AG04450 (cell line): Measurements from ENCODE around the gene IQUB. TPM values are rescaled to one million over a fixed set of nuclear protein-coding genes. Genes with fewer than 3 reads are reported as not detected.
A peak's percentile ranks its signal among the peaks of the same experiment; 100 is the strongest.

ENCODE experiments used
- CTCF ChIA-PET: fragments of 300-600, 350-600 bp; formaldehyde crosslinking; extraction: SDS; loops from one replicate; lab custom pipeline; 2022; ENCODE audit warnings: antibody characterized with exemption, inconsistent platforms; lab: Charles Lee
- POLR2A ChIA-PET: fragments of 350-600 bp; formaldehyde crosslinking; extraction: SDS; loops from one replicate; lab custom pipeline; 2021; ENCODE audit warnings: antibody characterized with exemption, inconsistent platforms; lab: Yijun Ruan, JAX
- DNase-seq: peaks from one replicate; pipeline ENCODE4 v3.0.0-alpha.2; 2011; ENCODE audit warnings: low read depth, low spot score
- H3K27ac ChIP-seq: one replicate; pipeline ENCODE4 v1.5.1; 2012; ENCODE audit warnings: low read depth, low read length, control low read depth
- H3K27me3 ChIP-seq: one replicate; pipeline ENCODE4 v1.6.0; 2012; ENCODE audit warnings: low read length; ENCODE audit not compliant: control insufficient read depth, insufficient read depth
- H3K4me3 ChIP-seq: 2 replicates; pipeline ENCODE4 v1.5.1; 2011; ENCODE audit warnings: mild to moderate bottlenecking, low read depth, low read length, control low read depth
- H3K9me3 ChIP-seq: 2 replicates; pipeline ENCODE4 v1.5.1; 2012; ENCODE audit warnings: low read length; ENCODE audit not compliant: control insufficient read depth, insufficient read depth
- polyA plus RNA-seq: library from polyadenylated mRNA; depleted of rRNA; stranded (reverse); fragments of >200 nt; gene quantifications from 2 replicates; pipeline ENCODE4 v1.2.3, GENCODE V29; 2011
- TF ChIP-seq, protein P1 (sequence below): IDR thresholded peaks from 2 replicates; pipeline ENCODE4 v1.5.1; 2011; ENCODE audit warnings: low read depth, low read length, control low read depth, inconsistent platforms

IQUB gene
- polyA plus RNA-seq, 1 experiment = 0.06 TPM

DNA sequence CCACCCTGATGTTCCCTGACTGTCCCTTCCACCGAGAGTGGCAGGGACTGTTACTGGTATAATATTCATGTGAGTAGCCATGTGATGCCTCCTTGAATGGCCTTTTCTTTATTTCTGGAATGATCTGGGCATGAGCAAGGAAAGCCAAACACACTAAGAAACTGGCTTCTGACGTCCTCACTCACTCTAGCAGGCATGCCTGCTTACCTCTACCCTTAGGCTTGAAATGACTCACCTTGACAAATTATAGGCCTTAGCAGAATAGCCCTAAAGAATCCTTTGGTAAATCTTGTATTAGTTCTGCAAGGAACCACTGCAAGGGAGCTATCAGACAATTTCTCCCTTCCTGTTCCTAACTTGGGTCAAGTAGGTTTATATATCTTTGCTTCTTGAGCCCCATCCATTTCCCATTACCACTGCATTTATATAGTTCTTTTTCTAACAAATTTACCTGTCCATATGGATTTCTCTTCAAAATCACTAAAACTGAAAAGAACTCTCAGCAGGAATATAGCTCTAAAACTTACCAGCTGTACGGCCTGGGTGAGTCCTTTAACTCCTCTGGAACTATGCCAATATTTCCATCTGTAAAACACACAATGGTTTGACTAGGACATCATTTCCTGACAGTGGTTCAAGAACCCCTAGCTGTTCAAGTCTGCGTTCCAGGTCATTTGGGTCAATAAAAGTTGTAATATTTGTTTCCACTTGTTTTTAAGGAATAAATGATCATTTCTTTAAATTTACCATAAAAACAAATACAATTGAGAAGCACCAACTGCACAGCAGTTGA is 36.2 kb upstream of the IQUB start:
- CTCF ChIA-PET = interaction anchor here (1.0 to 2.3 kb wide), 2 partner anchors 10 to 77 kb away, joined by 3 to 10 read pairs; no protein-coding TSS in a partner anchor
- Histone ChIP-seq H3K27me3 (no peaks in the 10 kb centered on the region), H3K27ac (no peak overlapping the region), H3K4me3 (no peak overlapping the region), H3K9me3 (no peaks in the 10 kb centered on the region)
- DNase-seq = no peak
- TF ChIP-seq, protein P1, sequence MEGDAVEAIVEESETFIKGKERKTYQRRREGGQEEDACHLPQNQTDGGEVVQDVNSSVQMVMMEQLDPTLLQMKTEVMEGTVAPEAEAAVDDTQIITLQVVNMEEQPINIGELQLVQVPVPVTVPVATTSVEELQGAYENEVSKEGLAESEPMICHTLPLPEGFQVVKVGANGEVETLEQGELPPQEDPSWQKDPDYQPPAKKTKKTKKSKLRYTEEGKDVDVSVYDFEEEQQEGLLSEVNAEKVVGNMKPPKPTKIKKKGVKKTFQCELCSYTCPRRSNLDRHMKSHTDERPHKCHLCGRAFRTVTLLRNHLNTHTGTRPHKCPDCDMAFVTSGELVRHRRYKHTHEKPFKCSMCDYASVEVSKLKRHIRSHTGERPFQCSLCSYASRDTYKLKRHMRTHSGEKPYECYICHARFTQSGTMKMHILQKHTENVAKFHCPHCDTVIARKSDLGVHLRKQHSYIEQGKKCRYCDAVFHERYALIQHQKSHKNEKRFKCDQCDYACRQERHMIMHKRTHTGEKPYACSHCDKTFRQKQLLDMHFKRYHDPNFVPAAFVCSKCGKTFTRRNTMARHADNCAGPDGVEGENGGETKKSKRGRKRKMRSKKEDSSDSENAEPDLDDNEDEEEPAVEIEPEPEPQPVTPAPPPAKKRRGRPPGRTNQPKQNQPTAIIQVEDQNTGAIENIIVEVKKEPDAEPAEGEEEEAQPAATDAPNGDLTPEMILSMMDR = no peak
- POLR2A ChIA-PET = no interaction called here

DNA sequence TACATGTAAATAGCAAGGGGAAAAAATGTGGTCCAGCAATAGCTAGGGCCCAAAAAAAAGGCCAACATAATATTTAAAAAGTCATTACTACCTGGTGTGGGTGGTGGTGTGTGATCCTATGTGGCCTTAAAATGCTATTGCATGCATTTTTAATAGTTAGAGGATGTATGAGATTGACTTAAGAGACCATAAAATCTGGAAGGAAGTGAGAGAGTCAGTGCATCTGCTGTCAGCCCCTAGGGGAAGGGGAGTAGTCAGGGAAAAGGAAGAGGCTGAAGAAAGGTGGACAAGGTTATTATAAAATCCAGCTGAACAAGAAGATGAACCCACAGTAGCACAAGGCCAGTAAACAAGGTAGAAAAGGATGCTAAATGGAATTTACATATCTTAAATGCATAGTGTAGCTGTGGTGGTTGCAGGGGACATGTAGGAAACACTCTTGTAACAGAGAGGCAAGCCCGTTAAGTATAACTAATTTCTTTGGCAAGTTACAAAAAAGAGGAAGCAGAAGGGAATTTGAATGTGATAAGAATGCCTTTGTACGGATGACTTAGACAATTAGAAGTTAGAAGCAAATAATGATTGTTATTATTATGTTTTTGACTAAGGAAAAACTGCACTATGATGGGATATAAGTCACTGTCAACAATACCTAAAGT is 35.1 kb upstream of the IQUB start:
- TF ChIP-seq, protein P1 = no peak
- POLR2A ChIA-PET = no interaction called here

DNA sequence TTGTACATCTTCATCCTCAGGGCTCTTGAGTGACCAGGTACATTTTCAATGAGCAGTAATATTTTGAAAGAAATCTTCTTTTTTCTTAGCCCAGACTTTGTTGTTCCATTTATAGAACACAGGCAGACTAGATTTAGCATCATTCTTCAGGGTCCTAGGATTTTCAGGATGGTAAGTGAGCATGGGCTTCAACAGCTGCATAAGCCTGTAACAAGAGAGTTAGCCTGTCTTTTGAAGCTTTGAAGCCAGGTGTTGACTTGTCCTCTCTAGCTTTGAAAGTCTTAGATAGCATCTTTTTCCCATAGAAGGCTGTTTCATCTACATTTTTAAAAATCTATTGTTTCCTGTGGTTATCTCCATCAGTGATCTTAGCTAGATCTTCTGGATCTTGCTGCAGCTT is 27.7 kb upstream of the IQUB start:
- Histone ChIP-seq H3K9me3 (no peaks in the 10 kb centered on the region), H3K27ac (no peak overlapping the region), H3K4me3 (no peak overlapping the region), H3K27me3 (peaks cover 2% of the 10 kb centered on the region)
- CTCF ChIA-PET = no interaction called here
- POLR2A ChIA-PET = no interaction called here
- DNase-seq = no peak
- TF ChIP-seq, protein P1 = no peak

More for the DNA sequence above, 35.1 kb upstream of the IQUB start:
- Histone ChIP-seq H3K4me3 (no peak overlapping the region), H3K27ac (no peak overlapping the region), H3K9me3 (no peaks in the 10 kb centered on the region), H3K27me3 (no peaks in the 10 kb centered on the region)
- CTCF ChIA-PET = interaction anchor here (1.0 to 2.3 kb wide), 2 partner anchors 11 to 76 kb away, joined by 3 to 10 read pairs; no protein-coding TSS in a partner anchor
- no peak for DNase-seq

DNA sequence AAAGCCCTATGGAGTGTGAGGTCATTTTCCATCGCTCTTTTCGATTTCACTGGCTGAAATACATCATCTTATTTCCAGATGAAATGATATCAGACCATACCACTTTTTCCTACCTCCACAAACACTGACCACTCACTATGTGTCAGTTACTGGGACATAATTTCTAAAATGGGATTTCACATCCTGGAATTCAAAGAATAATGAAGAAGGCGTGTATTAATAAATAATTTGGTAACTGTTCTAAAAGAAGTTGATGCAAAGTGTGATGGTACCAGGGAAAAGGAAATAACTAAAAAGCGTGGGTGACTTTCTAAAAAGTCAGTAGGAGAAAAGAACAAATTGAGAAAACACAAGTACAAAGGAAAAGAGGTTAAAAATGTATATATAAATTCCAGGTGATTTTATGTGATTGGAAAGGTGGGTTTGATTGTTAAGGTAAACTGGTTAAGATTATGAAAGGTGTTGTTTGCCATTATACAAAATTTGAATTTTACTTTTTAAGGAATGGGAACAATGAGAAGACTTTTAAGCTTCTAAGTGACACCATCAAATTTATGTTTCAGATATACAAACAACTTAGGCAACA is 24.0 kb upstream of the IQUB start:
- POLR2A ChIA-PET = interaction anchor here (1.3 to 1.6 kb wide), 3 partner anchors 9 to 191 kb away, joined by 3 to 8 read pairs (median 5); partner anchors contain the start of gene WASL
- peaks cover 2% of the 10 kb centered on the region for H3K27me3 ChIP-seq
- TF ChIP-seq, protein P1 = no peak
- no peak for DNase-seq
- CTCF ChIA-PET = interaction anchor here (0.9 to 3.2 kb wide), 5 partner anchors 19 to 239 kb away, joined by 3 to 25 read pairs (median 4); no protein-coding TSS in a partner anchor
- peak overlapping the region; percentile 94 for H3K4me3 ChIP-seq
- no peak overlapping the region for H3K27ac ChIP-seq
- H3K9me3 ChIP-seq = no peaks in the 10 kb centered on the region
